ENCODE measurements around the gene CABP5. TPM values are rescaled to one million over a fixed set of nuclear protein-coding genes. Genes with fewer than 3 reads are reported as not detected.

CABP5 gene
- total and polyA plus RNA-seq, 4 donors = not detected

- intact Hi-C loops (cut with DNase I) = no loop called here
- H3K4me1 ChIP-seq (ENCODE audit: control insufficient read depth in 1 of 2, insufficient read depth in 2 of 2, low read length in 2 of 2) = no peaks in the 10 kb centered on the region
- peaks cover 0 to 8% of the 10 kb centered on the region in 2 donors for H3K36me3 ChIP-seq (ENCODE audit: control insufficient read depth in 1 of 2, insufficient read depth in 2 of 2, low read length in 1 of 2)
- 75 to 78% methylated on average over 2 of the region's 2 CpGs for WGBS, 2 donors
- H3K27ac ChIP-seq (ENCODE audit: low read depth in 1 of 2, low read length in 2 of 2) = no peak overlapping the region
- ATAC-seq (ENCODE audit: low FRiP score) (no peak), DNase-seq (no peak)
- H3K27me3 ChIP-seq (ENCODE audit: control insufficient read depth in 1 of 2, insufficient read depth in 2 of 2, low read length in 1 of 2) = no peaks in the 10 kb centered on the region
- no peak overlapping the region for H3K4me3 ChIP-seq (ENCODE audit: low read length in 2 of 2)
- H3K9me3 ChIP-seq (ENCODE audit: control insufficient read depth, low read length) = no peaks in the 10 kb centered on the region
These were observed 25.6 kb upstream of the CABP5 start for GRCh38 chr19:48069435-48069834.

- Histone ChIP-seq H3K4me3 (ENCODE audit: low read length in 2 of 2) (no peak overlapping the region), H3K27ac (ENCODE audit: low read depth in 1 of 2, low read length in 2 of 2) (no peak overlapping the region), H3K27me3 (ENCODE audit: control insufficient read depth in 1 of 2, insufficient read depth in 2 of 2, low read length in 1 of 2) (no peaks in the 10 kb centered on the region), H3K9me3 (ENCODE audit: control insufficient read depth, low read length) (no peaks in the 10 kb centered on the region), H3K36me3 (ENCODE audit: control insufficient read depth in 1 of 2, insufficient read depth in 2 of 2, low read length in 1 of 2) (peaks cover 0 to 4% of the 10 kb centered on the region in 2 donors), H3K4me1 (ENCODE audit: control insufficient read depth in 1 of 2, insufficient read depth in 2 of 2, low read length in 2 of 2) (no peaks in the 10 kb centered on the region)
- intact Hi-C loops (cut with DNase I) = no loop called here
- no peak for ATAC-seq (ENCODE audit: low FRiP score)
- WGBS, 2 donors = 73 to 80% methylated on average over 2 of the region's 2 CpGs
- DNase-seq = no peak
These were observed 20.6 kb upstream of the CABP5 start for GRCh38 chr19:48064509-48064908.

GRCh38 chr19:48061401-48062344 is 17.8 kb upstream of the CABP5 start:
- H3K27ac ChIP-seq (ENCODE audit: low read depth in 1 of 2, low read length in 2 of 2) = no peak overlapping the region
- H3K9me3 ChIP-seq (ENCODE audit: control insufficient read depth, low read length) = no peaks in the 10 kb centered on the region
- DNase-seq (peak in 1 of 2 donors; percentile 72), ATAC-seq (ENCODE audit: low FRiP score) (no peak)
- H3K4me1 ChIP-seq (ENCODE audit: control insufficient read depth in 1 of 2, insufficient read depth in 2 of 2, low read length in 2 of 2) = no peaks in the 10 kb centered on the region
- no peak overlapping the region for H3K4me3 ChIP-seq (ENCODE audit: low read length in 2 of 2)
- no peaks in the 10 kb centered on the region for H3K27me3 ChIP-seq (ENCODE audit: control insufficient read depth in 1 of 2, insufficient read depth in 2 of 2, low read length in 1 of 2)
- H3K36me3 ChIP-seq (ENCODE audit: control insufficient read depth in 1 of 2, insufficient read depth in 2 of 2, low read length in 1 of 2) = peaks cover 0 to 4% of the 10 kb centered on the region in 2 donors
- 50 to 60% methylated on average over 34 to 37 of the region's 37 CpGs for WGBS, 2 donors
- intact Hi-C loops (cut with DNase I) = no loop called here

- 90 to 93% methylated on average over 5 of the region's 5 CpGs for WGBS, 2 donors
- intact Hi-C loops (cut with DNase I) = no loop called here
These were observed 16.5 kb upstream of the CABP5 start for GRCh38 chr19:48060381-48060780.

GRCh38 chr19:48059331-48059730 is 15.5 kb upstream of the CABP5 start:
- 93 to 98% methylated on average over 6 of the region's 6 CpGs for WGBS, 2 donors
- H3K27me3 ChIP-seq (ENCODE audit: control insufficient read depth in 1 of 2, insufficient read depth in 2 of 2, low read length in 1 of 2) = no peaks in the 10 kb centered on the region
- no peak overlapping the region for H3K27ac ChIP-seq (ENCODE audit: low read depth in 1 of 2, low read length in 2 of 2)
- ATAC-seq (ENCODE audit: low FRiP score) = no peak
- H3K4me1 ChIP-seq (ENCODE audit: control insufficient read depth in 1 of 2, insufficient read depth in 2 of 2, low read length in 2 of 2) = no peaks in the 10 kb centered on the region
- H3K9me3 ChIP-seq (ENCODE audit: control insufficient read depth, low read length) = no peaks in the 10 kb centered on the region
- H3K36me3 ChIP-seq (ENCODE audit: control insufficient read depth in 1 of 2, insufficient read depth in 2 of 2, low read length in 1 of 2) = no peaks in the 10 kb centered on the region
- peak in 1 of 2 donors; percentile 13 for DNase-seq
- no peak overlapping the region for H3K4me3 ChIP-seq (ENCODE audit: low read length in 2 of 2)
- intact Hi-C loops (cut with DNase I) = no loop called here

More at GRCh38 chr19:48060381-48060780, 16.5 kb upstream of the CABP5 start:
- Histone ChIP-seq H3K27me3 (ENCODE audit: control insufficient read depth in 1 of 2, insufficient read depth in 2 of 2, low read length in 1 of 2) (no peaks in the 10 kb centered on the region), H3K4me1 (ENCODE audit: control insufficient read depth in 1 of 2, insufficient read depth in 2 of 2, low read length in 2 of 2) (no peaks in the 10 kb centered on the region), H3K27ac (ENCODE audit: low read depth in 1 of 2, low read length in 2 of 2) (no peak overlapping the region), H3K4me3 (ENCODE audit: low read length in 2 of 2) (no peak overlapping the region), H3K9me3 (ENCODE audit: control insufficient read depth, low read length) (no peaks in the 10 kb centered on the region), H3K36me3 (ENCODE audit: control insufficient read depth in 1 of 2, insufficient read depth in 2 of 2, low read length in 1 of 2) (no peaks in the 10 kb centered on the region)
- DNase-seq (peak in 1 of 2 donors; percentile 3), ATAC-seq (ENCODE audit: low FRiP score) (no peak)

- 86 to 88% methylated on average over 5 of the region's 5 CpGs for WGBS, 2 donors
- Histone ChIP-seq H3K4me3 (ENCODE audit: low read length in 2 of 2) (no peak overlapping the region), H3K9me3 (ENCODE audit: control insufficient read depth, low read length) (no peaks in the 10 kb centered on the region), H3K36me3 (ENCODE audit: control insufficient read depth in 1 of 2, insufficient read depth in 2 of 2, low read length in 1 of 2) (peaks cover 2 to 9% of the 10 kb centered on the region in 2 donors), H3K27ac (ENCODE audit: low read depth in 1 of 2, low read length in 2 of 2) (no peak overlapping the region), H3K4me1 (ENCODE audit: control insufficient read depth in 1 of 2, insufficient read depth in 2 of 2, low read length in 2 of 2) (no peaks in the 10 kb centered on the region), H3K27me3 (ENCODE audit: control insufficient read depth in 1 of 2, insufficient read depth in 2 of 2, low read length in 1 of 2) (no peaks in the 10 kb centered on the region)
- no peak for DNase-seq
- no peak for ATAC-seq (ENCODE audit: low FRiP score)
- intact Hi-C loops (cut with DNase I) = no loop called here
These were observed 10.0 kb upstream of the CABP5 start for GRCh38 chr19:48053856-48054255.

- 92 to 97% methylated on average over 5 of the region's 5 CpGs for WGBS, 2 donors
- peaks cover 2 to 9% of the 10 kb centered on the region in 2 donors for H3K36me3 ChIP-seq (ENCODE audit: control insufficient read depth in 1 of 2, insufficient read depth in 2 of 2, low read length in 1 of 2)
- ATAC-seq (ENCODE audit: low FRiP score) (no peak), DNase-seq (no peak)
- no peak overlapping the region for H3K4me3 ChIP-seq (ENCODE audit: low read length in 2 of 2)
- H3K9me3 ChIP-seq (ENCODE audit: control insufficient read depth, low read length) = no peaks in the 10 kb centered on the region
- no peak overlapping the region for H3K27ac ChIP-seq (ENCODE audit: low read depth in 1 of 2, low read length in 2 of 2)
- H3K4me1 ChIP-seq (ENCODE audit: control insufficient read depth in 1 of 2, insufficient read depth in 2 of 2, low read length in 2 of 2) = no peaks in the 10 kb centered on the region
- intact Hi-C loops (cut with DNase I) = no loop called here
- H3K27me3 ChIP-seq (ENCODE audit: control insufficient read depth in 1 of 2, insufficient read depth in 2 of 2, low read length in 1 of 2) = no peaks in the 10 kb centered on the region
These were observed 9.2 kb upstream of the CABP5 start for GRCh38 chr19:48053076-48053475.

GRCh38 chr19:48051335-48052033 is 7.6 kb upstream of the CABP5 start:
- no peaks in the 10 kb centered on the region for H3K27me3 ChIP-seq (ENCODE audit: control insufficient read depth in 1 of 2, insufficient read depth in 2 of 2, low read length in 1 of 2)
- intact Hi-C loops (cut with DNase I) = no loop called here
- no peaks in the 10 kb centered on the region for H3K4me1 ChIP-seq (ENCODE audit: control insufficient read depth in 1 of 2, insufficient read depth in 2 of 2, low read length in 2 of 2)
- WGBS, 2 donors = 88 to 91% methylated on average over 10 of the region's 10 CpGs
- no peak overlapping the region for H3K4me3 ChIP-seq (ENCODE audit: low read length in 2 of 2)
- no peak for DNase-seq
- no peak overlapping the region for H3K27ac ChIP-seq (ENCODE audit: low read depth in 1 of 2, low read length in 2 of 2)
- peaks cover 2 to 9% of the 10 kb centered on the region in 2 donors for H3K36me3 ChIP-seq (ENCODE audit: control insufficient read depth in 1 of 2, insufficient read depth in 2 of 2, low read length in 1 of 2)
- ATAC-seq (ENCODE audit: low FRiP score) = no peak
- H3K9me3 ChIP-seq (ENCODE audit: control insufficient read depth, low read length) = no peaks in the 10 kb centered on the region

Data from aorta (tissue), 5 donors.